ENCODE measurements around the gene APBB2.

Gene APBB2

GRCh38 chr4:40987151-40987550 lies 227.2 kb downstream of the APBB2 start:
- Histone ChIP-seq H3K27me3 (ENCODE audit: control insufficient read depth, low read length) (no peaks in the 10 kb centered on the region), H3K36me3 (ENCODE audit: control insufficient read depth, low read length) (peaks cover 25% of the 10 kb centered on the region), H3F3A (ENCODE audit: control insufficient read depth, insufficient read depth) (peaks cover 20% of the 10 kb centered on the region), H3K79me2 (ENCODE audit: control insufficient read depth, low read length) (peaks cover 15% of the 10 kb centered on the region), H3K9me3 (ENCODE audit: control insufficient read depth, insufficient read depth, low read length) (no peaks in the 10 kb centered on the region), H3K4me2 (ENCODE audit: low read length) (no peak overlapping the region), H3K9me2 (replicated peaks; ENCODE audit: control insufficient read depth, low read length) (no peaks in the 10 kb centered on the region), H3K27ac (ENCODE audit: low read depth, low read length) (no peak overlapping the region), H4K20me1 (ENCODE audit: control insufficient read depth, insufficient read depth, low read depth, low read length) (no peaks in the 10 kb centered on the region), H3K4me3 (ENCODE audit: low read length) (no peak overlapping the region), H3K4me1 (ENCODE audit: control insufficient read depth, low read length) (peaks cover 56% of the 10 kb centered on the region)
- no peak for TF ChIP-seq EZH2phosphoT487 (IDR thresholded peaks at IDR 0.05; ENCODE audit: borderline replicate concordance, low read length)
- TF ChIP-seq, protein P1, sequence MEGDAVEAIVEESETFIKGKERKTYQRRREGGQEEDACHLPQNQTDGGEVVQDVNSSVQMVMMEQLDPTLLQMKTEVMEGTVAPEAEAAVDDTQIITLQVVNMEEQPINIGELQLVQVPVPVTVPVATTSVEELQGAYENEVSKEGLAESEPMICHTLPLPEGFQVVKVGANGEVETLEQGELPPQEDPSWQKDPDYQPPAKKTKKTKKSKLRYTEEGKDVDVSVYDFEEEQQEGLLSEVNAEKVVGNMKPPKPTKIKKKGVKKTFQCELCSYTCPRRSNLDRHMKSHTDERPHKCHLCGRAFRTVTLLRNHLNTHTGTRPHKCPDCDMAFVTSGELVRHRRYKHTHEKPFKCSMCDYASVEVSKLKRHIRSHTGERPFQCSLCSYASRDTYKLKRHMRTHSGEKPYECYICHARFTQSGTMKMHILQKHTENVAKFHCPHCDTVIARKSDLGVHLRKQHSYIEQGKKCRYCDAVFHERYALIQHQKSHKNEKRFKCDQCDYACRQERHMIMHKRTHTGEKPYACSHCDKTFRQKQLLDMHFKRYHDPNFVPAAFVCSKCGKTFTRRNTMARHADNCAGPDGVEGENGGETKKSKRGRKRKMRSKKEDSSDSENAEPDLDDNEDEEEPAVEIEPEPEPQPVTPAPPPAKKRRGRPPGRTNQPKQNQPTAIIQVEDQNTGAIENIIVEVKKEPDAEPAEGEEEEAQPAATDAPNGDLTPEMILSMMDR (IDR thresholded peaks at IDR 0.05; ENCODE audit: low read depth, low read length, poor library complexity, severe bottlenecking), result no peak

DNA sequence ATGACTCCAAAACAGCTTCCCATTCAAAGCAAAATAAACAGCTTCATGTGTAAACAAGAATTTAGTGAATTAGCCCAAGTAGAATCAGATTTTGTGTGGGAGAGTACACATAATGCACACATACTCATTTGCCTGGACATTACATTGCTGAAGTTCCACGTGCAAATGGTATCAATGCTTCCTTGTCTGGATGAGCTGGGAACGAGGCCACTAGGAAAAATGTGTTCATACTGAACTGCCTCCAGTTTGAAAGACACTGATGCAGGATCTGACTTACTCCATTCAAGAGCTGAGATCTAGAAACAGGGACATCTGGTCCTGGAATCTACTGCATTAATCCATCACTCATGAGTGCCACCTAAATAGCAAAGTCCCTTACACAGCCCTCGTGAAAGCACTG lies 228.0 kb downstream of the APBB2 start:
- Histone ChIP-seq H3F3A (ENCODE audit: control insufficient read depth, insufficient read depth) (peaks cover 12% of the 10 kb centered on the region), H3K79me2 (ENCODE audit: control insufficient read depth, low read length) (peaks cover 15% of the 10 kb centered on the region), H4K20me1 (ENCODE audit: control insufficient read depth, insufficient read depth, low read depth, low read length) (no peaks in the 10 kb centered on the region), H3K27me3 (ENCODE audit: control insufficient read depth, low read length) (no peaks in the 10 kb centered on the region), H3K9me2 (replicated peaks; ENCODE audit: control insufficient read depth, low read length) (no peaks in the 10 kb centered on the region), H3K9me3 (ENCODE audit: control insufficient read depth, insufficient read depth, low read length) (no peaks in the 10 kb centered on the region), H3K27ac (ENCODE audit: low read depth, low read length) (no peak overlapping the region), H3K4me2 (ENCODE audit: low read length) (no peak overlapping the region), H3K36me3 (ENCODE audit: control insufficient read depth, low read length) (peaks cover 21% of the 10 kb centered on the region), H3K4me3 (ENCODE audit: low read length) (no peak overlapping the region), H3K4me1 (ENCODE audit: control insufficient read depth, low read length) (peaks cover 48% of the 10 kb centered on the region)
- TF ChIP-seq, protein P1 (IDR thresholded peaks at IDR 0.05; ENCODE audit: low read depth, low read length, poor library complexity, severe bottlenecking), result no peak
- no peak for TF ChIP-seq EZH2phosphoT487 (IDR thresholded peaks at IDR 0.05; ENCODE audit: borderline replicate concordance, low read length)

GRCh38 chr4:40984051-40984450 lies 230.3 kb downstream of the APBB2 start:
- TF ChIP-seq, protein P1 (IDR thresholded peaks at IDR 0.05; ENCODE audit: low read depth, low read length, poor library complexity, severe bottlenecking), result no peak
- TF ChIP-seq EZH2phosphoT487 (IDR thresholded peaks at IDR 0.05; ENCODE audit: borderline replicate concordance, low read length), result no peak
- no peaks in the 10 kb centered on the region for H4K20me1 ChIP-seq (ENCODE audit: control insufficient read depth, insufficient read depth, low read depth, low read length)
- no peaks in the 10 kb centered on the region for H3K9me3 ChIP-seq (ENCODE audit: control insufficient read depth, insufficient read depth, low read length)
- no peaks in the 10 kb centered on the region for H3F3A ChIP-seq (ENCODE audit: control insufficient read depth, insufficient read depth)
- peaks cover 10% of the 10 kb centered on the region; the same call in 1 of the 2 replicates for H3K36me3 ChIP-seq (ENCODE audit: control insufficient read depth, low read length)
- H3K27me3 ChIP-seq (ENCODE audit: control insufficient read depth, low read length), result no peaks in the 10 kb centered on the region
- H3K27ac ChIP-seq (ENCODE audit: low read depth, low read length), result peak overlapping the region; percentile 29; the same call in 1 of the 2 replicates
- peaks cover 3% of the 10 kb centered on the region for H3K79me2 ChIP-seq (ENCODE audit: control insufficient read depth, low read length)
- peaks cover 39% of the 10 kb centered on the region for H3K4me1 ChIP-seq (ENCODE audit: control insufficient read depth, low read length)
- H3K4me2 ChIP-seq (ENCODE audit: low read length), result peak overlapping the region; percentile 29; the same call in 1 of the 2 replicates
- no peak overlapping the region for H3K4me3 ChIP-seq (ENCODE audit: low read length)
- no peaks in the 10 kb centered on the region for H3K9me2 ChIP-seq (replicated peaks; ENCODE audit: control insufficient read depth, low read length)

Data from DOHH2 (cell line).